Erythroblast (primary cell): Measurements from ENCODE around the gene SLC16A9.

Experiments used
- GATA1 ChIP-seq: IDR thresholded peaks from 2 replicates; pipeline ENCODE4 v1.6.1; 2011; ENCODE audit warnings: low read depth, mild to moderate bottlenecking, control low read depth, low read length, moderate library complexity
- POLR2A ChIP-seq: IDR thresholded peaks from 2 replicates; pipeline ENCODE4 v1.6.1; 2011; ENCODE audit warnings: mild to moderate bottlenecking, low read length

DNA sequence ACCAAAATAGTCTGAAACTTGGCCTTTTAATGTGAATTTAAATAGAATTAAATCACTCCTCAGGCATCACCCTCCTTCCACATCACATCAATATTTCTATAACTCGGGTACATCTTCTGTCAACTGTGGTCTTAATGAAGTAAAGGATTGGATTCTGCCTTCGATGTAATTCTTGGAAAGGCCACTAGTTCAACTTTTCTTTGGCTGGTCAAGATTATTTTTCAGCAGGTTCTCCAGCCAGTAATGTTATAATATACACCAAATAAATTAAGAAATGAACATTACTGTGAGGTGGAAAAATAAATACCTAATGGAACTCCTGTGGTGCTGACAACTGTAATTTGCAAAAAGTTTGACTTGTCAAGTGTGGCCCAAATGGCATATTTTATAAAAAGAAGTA lies 9.7 kb upstream of the SLC16A9 start:
- no peak for TF ChIP-seq POLR2A
- no peak for TF ChIP-seq GATA1
